ENCODE measurements around the gene GAS2. TPM values are rescaled to one million over a fixed set of nuclear protein-coding genes. Genes with fewer than 3 reads are reported as not detected.

Gene GAS2
- polyA plus RNA-seq, 2 of the 4 experiments (the other 2 are of a cell fraction) = 0.84 to 1.0 TPM

DNA sequence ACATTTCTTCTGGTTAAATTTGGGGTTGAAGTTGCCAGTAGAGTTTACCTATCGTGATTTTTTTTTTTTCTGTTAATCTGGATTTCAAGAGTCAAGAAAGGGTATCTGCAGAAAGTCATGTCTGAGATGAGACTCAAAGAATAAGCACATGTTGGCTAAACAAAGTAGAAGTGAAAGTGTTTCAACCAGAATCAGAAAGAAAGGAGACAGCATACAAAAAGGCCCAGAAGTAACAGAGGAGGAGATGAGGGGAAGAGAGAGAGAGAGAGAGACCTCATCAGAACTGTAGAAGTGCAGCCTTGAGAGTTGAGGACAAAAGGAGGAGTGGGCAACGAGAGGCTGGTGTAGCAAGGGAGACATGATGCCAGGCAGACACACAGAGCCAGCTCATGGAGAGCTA is 108.3 kb downstream of the GAS2 start:
- Histone ChIP-seq H3K9me3 (no peaks in the 10 kb centered on the region), H3K4me2 (no peak overlapping the region), H3K4me3 (no peak overlapping the region), H3K4me1 (no peaks in the 10 kb centered on the region), H3K27ac (no peak overlapping the region)
- FAIRE-seq (no peak), DNase-seq (ENCODE audit: low read depth in 1 of 2, low spot score in 1 of 2) (no peak), ATAC-seq (no peak)
- WGBS (ENCODE audit: missing lambda C conversion rate) = 12% methylated on average over 2 of the region's 2 CpGs
- ChIA-PET CTCF (no interaction called here), POLR2A (no interaction called here)
- TF ChIP-seq RFX5 (IDR thresholded peaks at IDR 0.05) (no peak), FOXS1 (CRISPR knock-in tag; IDR thresholded peaks at IDR 0.05) (no peak), TP53 (CRISPR knock-in tag; IDR thresholded peaks at IDR 0.05) (no peak), RAD21 (conservative IDR thresholded peaks at IDR 0.05 in 1 of 2, IDR thresholded peaks at IDR 0.05 in 1 of 2) (no peak), MAFK (IDR thresholded peaks at IDR 0.05; ENCODE audit: partially characterized antibody) (no peak), SREBF2 (IDR thresholded peaks at IDR 0.05) (no peak), CBX2 (IDR thresholded peaks at IDR 0.05; ENCODE audit: borderline replicate concordance, low read depth) (no peak), MYC (IDR thresholded peaks at IDR 0.05; ENCODE audit: borderline replicate concordance, low read length) (no peak), SMC3 (IDR thresholded peaks at IDR 0.05) (no peak), HOXB13 (CRISPR knock-in tag; IDR thresholded peaks at IDR 0.05; ENCODE audit: low read depth) (no peak), CBX8 (IDR thresholded peaks at IDR 0.05) (no peak), KDM1A (IDR thresholded peaks at IDR 0.05; ENCODE audit: low read depth) (no peak)
- TF ChIP-seq, protein P1, sequence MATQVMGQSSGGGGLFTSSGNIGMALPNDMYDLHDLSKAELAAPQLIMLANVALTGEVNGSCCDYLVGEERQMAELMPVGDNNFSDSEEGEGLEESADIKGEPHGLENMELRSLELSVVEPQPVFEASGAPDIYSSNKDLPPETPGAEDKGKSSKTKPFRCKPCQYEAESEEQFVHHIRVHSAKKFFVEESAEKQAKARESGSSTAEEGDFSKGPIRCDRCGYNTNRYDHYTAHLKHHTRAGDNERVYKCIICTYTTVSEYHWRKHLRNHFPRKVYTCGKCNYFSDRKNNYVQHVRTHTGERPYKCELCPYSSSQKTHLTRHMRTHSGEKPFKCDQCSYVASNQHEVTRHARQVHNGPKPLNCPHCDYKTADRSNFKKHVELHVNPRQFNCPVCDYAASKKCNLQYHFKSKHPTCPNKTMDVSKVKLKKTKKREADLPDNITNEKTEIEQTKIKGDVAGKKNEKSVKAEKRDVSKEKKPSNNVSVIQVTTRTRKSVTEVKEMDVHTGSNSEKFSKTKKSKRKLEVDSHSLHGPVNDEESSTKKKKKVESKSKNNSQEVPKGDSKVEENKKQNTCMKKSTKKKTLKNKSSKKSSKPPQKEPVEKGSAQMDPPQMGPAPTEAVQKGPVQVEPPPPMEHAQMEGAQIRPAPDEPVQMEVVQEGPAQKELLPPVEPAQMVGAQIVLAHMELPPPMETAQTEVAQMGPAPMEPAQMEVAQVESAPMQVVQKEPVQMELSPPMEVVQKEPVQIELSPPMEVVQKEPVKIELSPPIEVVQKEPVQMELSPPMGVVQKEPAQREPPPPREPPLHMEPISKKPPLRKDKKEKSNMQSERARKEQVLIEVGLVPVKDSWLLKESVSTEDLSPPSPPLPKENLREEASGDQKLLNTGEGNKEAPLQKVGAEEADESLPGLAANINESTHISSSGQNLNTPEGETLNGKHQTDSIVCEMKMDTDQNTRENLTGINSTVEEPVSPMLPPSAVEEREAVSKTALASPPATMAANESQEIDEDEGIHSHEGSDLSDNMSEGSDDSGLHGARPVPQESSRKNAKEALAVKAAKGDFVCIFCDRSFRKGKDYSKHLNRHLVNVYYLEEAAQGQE (IDR thresholded peaks at IDR 0.05) = no peak
- TF ChIP-seq, protein P2, sequence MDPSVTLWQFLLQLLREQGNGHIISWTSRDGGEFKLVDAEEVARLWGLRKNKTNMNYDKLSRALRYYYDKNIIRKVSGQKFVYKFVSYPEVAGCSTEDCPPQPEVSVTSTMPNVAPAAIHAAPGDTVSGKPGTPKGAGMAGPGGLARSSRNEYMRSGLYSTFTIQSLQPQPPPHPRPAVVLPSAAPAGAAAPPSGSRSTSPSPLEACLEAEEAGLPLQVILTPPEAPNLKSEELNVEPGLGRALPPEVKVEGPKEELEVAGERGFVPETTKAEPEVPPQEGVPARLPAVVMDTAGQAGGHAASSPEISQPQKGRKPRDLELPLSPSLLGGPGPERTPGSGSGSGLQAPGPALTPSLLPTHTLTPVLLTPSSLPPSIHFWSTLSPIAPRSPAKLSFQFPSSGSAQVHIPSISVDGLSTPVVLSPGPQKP (IDR thresholded peaks at IDR 0.05; ENCODE audit: low read depth, low read length) = no peak

DNA sequence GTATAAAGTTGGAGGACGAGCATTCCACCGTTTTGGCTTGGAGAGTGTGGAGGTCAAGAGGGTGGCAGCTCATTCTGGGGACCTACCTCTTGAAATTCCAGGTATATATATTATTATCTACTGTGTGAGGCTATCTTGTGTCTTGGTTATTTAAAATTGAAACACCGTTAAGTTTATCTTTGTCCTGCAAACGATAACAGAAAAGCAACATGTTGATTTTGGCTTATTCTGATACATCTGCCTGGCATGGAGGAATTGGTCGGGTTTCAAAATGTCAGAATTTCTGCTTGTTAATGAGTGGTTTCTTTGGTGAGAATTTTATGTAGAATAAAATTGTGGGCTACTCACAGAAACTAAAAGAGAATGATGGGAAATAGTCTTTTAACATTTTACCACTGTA is 108.8 kb downstream of the GAS2 start:
- CTCF ChIA-PET = no interaction called here
- POLR2A ChIA-PET = no interaction called here
- Histone ChIP-seq H3K27ac (no peak overlapping the region), H3K4me3 (no peak overlapping the region), H3K4me1 (no peaks in the 10 kb centered on the region), H3K4me2 (no peak overlapping the region), H3K9me3 (no peaks in the 10 kb centered on the region)
- 7% methylated on average over 5 of the region's 5 CpGs for WGBS (ENCODE audit: missing lambda C conversion rate)
- ATAC-seq (no peak), FAIRE-seq (no peak), DNase-seq (ENCODE audit: low read depth in 1 of 2, low spot score in 1 of 2) (no peak)
- TF ChIP-seq CEBPB (IDR thresholded peaks at IDR 0.05) (no peak), MYC (IDR thresholded peaks at IDR 0.05; ENCODE audit: borderline replicate concordance, low read length) (no peak), ZFP36 (IDR thresholded peaks at IDR 0.05; ENCODE audit: borderline replicate concordance, partially characterized antibody) (no peak), HOXB5 (CRISPR knock-in tag; IDR thresholded peaks at IDR 0.05) (no peak), ZC3H11A (IDR thresholded peaks at IDR 0.05) (no peak), RNF2 (IDR thresholded peaks at IDR 0.05; ENCODE audit: borderline replicate concordance, low read depth) (no peak), EP300 (IDR thresholded peaks at IDR 0.05) (no peak), FOSB (CRISPR knock-in tag; IDR thresholded peaks at IDR 0.05) (no peak), TFCP2L1 (CRISPR knock-in tag; IDR thresholded peaks at IDR 0.05) (no peak), CHD2 (IDR thresholded peaks at IDR 0.05; ENCODE audit: low read length, partially characterized antibody) (no peak), FOSL2 (IDR thresholded peaks at IDR 0.05) (no peak), FOSL2 (CRISPR knock-in tag; IDR thresholded peaks at IDR 0.05) (no peak), MAFK (IDR thresholded peaks at IDR 0.05; ENCODE audit: partially characterized antibody) (no peak), BHLHE40 (IDR thresholded peaks at IDR 0.05; ENCODE audit: low read depth, low read length) (no peak), NPAS2 (CRISPR knock-in tag; IDR thresholded peaks at IDR 0.05; ENCODE audit: borderline replicate concordance) (no peak), KDM5A (IDR thresholded peaks at IDR 0.05) (no peak), SREBF2 (IDR thresholded peaks at IDR 0.05) (no peak), KDM1A (IDR thresholded peaks at IDR 0.05; ENCODE audit: low read depth) (no peak)
- TF ChIP-seq, protein P3, sequence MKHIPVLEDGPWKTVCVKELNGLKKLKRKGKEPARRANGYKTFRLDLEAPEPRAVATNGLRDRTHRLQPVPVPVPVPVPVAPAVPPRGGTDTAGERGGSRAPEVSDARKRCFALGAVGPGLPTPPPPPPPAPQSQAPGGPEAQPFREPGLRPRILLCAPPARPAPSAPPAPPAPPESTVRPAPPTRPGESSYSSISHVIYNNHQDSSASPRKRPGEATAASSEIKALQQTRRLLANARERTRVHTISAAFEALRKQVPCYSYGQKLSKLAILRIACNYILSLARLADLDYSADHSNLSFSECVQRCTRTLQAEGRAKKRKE (CRISPR knock-in tag; IDR thresholded peaks at IDR 0.05; ENCODE audit: low read depth) = no peak

Data from A549 (cell line).